GM12891 (cell line): ENCODE data around the gene OR6S1.
"Not testable (repeated sequence)": the region's sequence is repeated elsewhere in the genome, so short reads cannot be mapped to it uniquely, and the experiment has no call there.

Source experiments
- DNase-seq: peaks from one replicate; pipeline ENCODE4 v3.0.0; 2011; ENCODE audit warnings: low spot score; ENCODE audit not compliant: insufficient read length
- FAIRE-seq: peaks from 2 replicates; lab custom pipeline; 2011; peaks lifted over from hg19 to GRCh38; lab: Jason Lieb, UNC
- PAX5 ChIP-seq: IDR thresholded peaks from 2 replicates; pipeline ENCODE4 v1.6.1; 2011; ENCODE audit warnings: low read length, moderate library complexity, mild to moderate bottlenecking; ENCODE audit not compliant: insufficient read depth, severe bottlenecking
- POLR2A ChIP-seq: IDR thresholded peaks from 2 replicates; pipeline ENCODE4 v1.6.1; 2011; ENCODE audit warnings: low read depth, low read length, control low read depth
- POLR2AphosphoS5 ChIP-seq: IDR thresholded peaks from 2 replicates; pipeline ENCODE4 v1.6.1; 2011; ENCODE audit warnings: low read depth, low read length, control low read depth
- POU2F2 ChIP-seq: IDR thresholded peaks from 2 replicates; pipeline ENCODE4 v1.6.1; 2011; ENCODE audit warnings: low read depth, mild to moderate bottlenecking, control low read depth, low read length, moderate library complexity
- SPI1 ChIP-seq: IDR thresholded peaks from 2 replicates; pipeline ENCODE4 v1.6.1; 2011; ENCODE audit warnings: low read depth, low read length, control low read depth
- TAF1 ChIP-seq: IDR thresholded peaks from 2 replicates; pipeline ENCODE4 v1.6.1; 2011; ENCODE audit warnings: low read depth, low read length, control low read depth

The OR6S1 gene

DNA sequence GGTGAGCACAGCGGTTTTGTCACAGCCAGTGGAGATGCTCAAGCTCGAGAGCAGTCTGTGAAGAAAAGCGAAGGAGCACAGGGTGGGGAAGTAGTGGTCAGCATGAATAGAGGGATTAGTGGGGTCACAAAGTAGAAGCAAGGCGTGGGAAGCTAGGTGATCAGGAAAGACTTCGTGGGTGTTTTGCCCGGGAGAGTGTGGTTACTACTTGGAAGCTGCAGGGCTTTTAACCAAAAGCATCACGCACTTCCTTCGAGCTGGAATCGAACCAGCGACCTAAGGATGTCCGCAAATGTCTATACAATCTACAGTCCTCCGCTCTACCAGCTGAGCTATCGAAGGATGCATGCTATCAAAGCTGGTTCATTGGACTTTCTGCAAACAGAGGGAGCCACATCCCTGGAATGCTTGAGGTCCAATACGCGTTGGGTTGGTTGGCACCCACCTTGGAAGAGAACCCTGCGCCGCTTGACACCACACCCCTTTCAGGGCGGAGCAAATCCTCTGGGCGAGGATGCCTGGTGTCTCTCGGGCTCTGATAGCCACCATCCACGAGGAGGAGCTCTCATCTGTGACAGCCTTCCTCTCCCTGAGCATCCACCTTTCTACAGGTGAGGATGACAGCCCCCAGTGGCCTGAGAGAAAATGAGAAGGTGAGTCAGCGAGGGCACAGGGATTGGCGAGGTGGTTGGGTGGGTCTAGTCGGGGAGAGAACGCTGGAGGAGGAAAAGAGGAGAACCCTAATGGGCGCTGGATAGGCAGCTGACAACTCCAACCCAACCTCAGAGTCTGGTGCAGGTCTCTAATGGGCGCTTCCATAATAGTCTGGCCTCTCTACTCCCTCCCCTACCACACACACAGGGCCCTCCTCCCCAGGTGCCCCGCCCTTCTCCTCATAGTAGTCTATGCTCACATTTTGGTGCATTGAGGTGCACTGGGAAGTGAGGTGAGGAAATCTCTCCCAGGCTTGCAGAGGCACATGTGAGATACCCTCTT, 16.0 kb upstream of the OR6S1 start:
- DNase-seq (no peak), FAIRE-seq (peak; percentile 13)
- TF ChIP-seq TAF1 (no peak), POLR2A (no peak), POLR2AphosphoS5 (no peak), POU2F2 (no peak), SPI1 (no peak), PAX5 (no peak)

- no peak for TF ChIP-seq POLR2A
- TF ChIP-seq SPI1 = no peak
- no peak for TF ChIP-seq POU2F2
- TF ChIP-seq POLR2AphosphoS5 = no peak
- no peak for TF ChIP-seq TAF1
- no peak for TF ChIP-seq PAX5
- DNase-seq (no peak), FAIRE-seq (no peak)
Observed at GRCh38 chr14:20656274-20656673, 14.8 kb upstream of the OR6S1 start.

DNA sequence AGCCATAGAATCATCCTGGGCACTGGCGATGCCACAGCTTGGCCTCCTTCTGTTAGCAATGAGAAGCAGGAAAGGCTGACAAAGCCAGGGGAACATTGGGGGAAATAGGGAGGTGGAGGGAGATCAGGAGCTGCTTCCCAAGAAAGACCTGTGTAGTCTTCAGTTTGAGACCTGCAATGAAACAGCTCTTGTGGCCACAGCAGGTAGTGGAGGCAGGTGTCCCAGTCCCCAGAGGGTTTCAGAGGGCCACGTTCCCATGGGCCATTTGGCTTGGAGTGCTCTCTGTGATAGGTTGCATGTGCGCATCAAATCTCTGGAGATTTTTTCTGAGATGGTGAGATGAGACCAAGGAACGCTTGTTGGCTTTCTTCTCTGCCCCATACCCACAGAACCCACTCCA, 14.4 kb upstream of the OR6S1 start:
- no peak for DNase-seq
- TF ChIP-seq PAX5 = no peak
- no peak for TF ChIP-seq POLR2A
- TF ChIP-seq TAF1 = no peak
- no peak for TF ChIP-seq SPI1
- no peak for TF ChIP-seq POU2F2
- TF ChIP-seq POLR2AphosphoS5 = no peak
- FAIRE-seq = no peak

GRCh38 chr14:20652996-20653975, 11.8 kb upstream of the OR6S1 start:
- FAIRE-seq = peak; percentile 87
- no peak for DNase-seq
- TF ChIP-seq POLR2AphosphoS5 = no peak
- no peak for TF ChIP-seq PAX5
- no peak for TF ChIP-seq SPI1
- no peak for TF ChIP-seq POU2F2
- TF ChIP-seq POLR2A = no peak
- no peak for TF ChIP-seq TAF1

- FAIRE-seq (no peak), DNase-seq (no peak)
Observed at GRCh38 chr14:20645481-20645880, 4.0 kb upstream of the OR6S1 start.

DNA sequence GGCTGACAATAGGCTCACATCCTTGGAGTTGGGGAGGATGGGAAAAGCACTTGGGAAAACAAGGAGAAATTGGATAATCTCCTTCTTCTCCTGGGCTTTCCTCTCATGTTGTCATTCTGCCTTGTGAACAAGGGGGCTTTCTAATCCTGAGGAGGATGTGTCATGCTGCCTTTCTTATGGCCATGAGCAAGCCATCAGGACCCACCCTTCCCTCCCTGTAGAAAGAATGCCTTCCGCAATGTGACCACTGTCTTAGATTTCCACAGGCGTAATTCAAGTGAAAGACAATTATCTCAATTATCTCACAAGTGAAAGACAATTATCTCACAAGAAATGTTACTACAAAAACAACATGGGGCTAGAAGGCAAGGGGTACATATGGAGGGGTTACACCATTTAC, 3.0 kb upstream of the OR6S1 start:
- DNase-seq = no peak
- no peak for FAIRE-seq
- TF ChIP-seq POLR2AphosphoS5 (no peak), POU2F2 (no peak), POLR2A (no peak), TAF1 (no peak), SPI1 (no peak), PAX5 (no peak)

More at GRCh38 chr14:20645481-20645880, 4.0 kb upstream of the OR6S1 start:
- TF ChIP-seq POU2F2 (no peak), POLR2AphosphoS5 (no peak)

GRCh38 chr14:20642755-20643154, 1.3 kb upstream of the OR6S1 start:
- not testable (repeated sequence) for FAIRE-seq, DNase-seq

DNA sequence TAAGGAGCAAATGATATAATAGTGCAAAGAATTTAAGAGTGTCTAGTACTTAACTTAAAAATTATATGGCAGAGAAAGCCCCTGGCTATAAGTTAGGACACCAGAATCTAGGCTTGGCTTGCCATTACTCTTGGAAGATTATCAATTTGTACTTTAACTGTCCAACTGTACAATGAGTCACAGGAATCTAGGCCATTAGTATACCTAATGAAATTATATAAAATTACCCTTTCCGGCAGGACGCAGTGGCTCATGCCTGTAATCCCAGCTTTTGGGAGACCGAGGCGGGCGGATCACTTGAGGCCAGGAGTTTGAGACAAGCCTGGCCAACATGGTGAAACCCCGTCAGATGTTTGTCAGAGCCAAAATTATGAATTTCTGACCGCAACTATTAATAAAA, 691 bp upstream of the OR6S1 start:
- DNase-seq = no peak
- no peak for FAIRE-seq

More for the DNA sequence above, 691 bp upstream of the OR6S1 start:
- TF ChIP-seq TAF1 (no peak), SPI1 (no peak), POU2F2 (no peak), POLR2AphosphoS5 (no peak), PAX5 (no peak), POLR2A (no peak)
